Neural progenitor cell (in vitro differentiated cells): Measurements from ENCODE around the gene NDEL1. TPM values are rescaled to one million over a fixed set of nuclear protein-coding genes. Genes with fewer than 3 reads are reported as not detected.
A peak's percentile ranks its signal among the peaks of the same experiment; 100 is the strongest.

Experiments
- DNase-seq: peaks from one replicate; pipeline ENCODE4 v3.0.0-alpha.2; 2016; ENCODE audit warnings: low spot score
- H2AFZ ChIP-seq: fragments of 200-600 bp; sonication (generic); replicated peaks from 2 replicates; pipeline ENCODE4 v1.6.1; 2016; ENCODE audit warnings: antibody characterized with exemption
- H3F3A ChIP-seq: fragments of 200-600 bp; sonication (generic); 2 replicates; pipeline ENCODE4 v1.6.1; 2016; ENCODE audit warnings: antibody characterized with exemption, low read depth
- H3K27ac ChIP-seq: fragments of 200-600 bp; sonication (generic); 2 replicates; pipeline ENCODE4 v1.5.1; 2016; ENCODE audit warnings: mild to moderate bottlenecking
- H3K27me3 ChIP-seq: fragments of 200-600 bp; sonication (generic); 2 replicates; pipeline ENCODE4 v1.6.1; 2016; ENCODE audit warnings: mild to moderate bottlenecking, moderate library complexity
- H3K36me3 ChIP-seq: fragments of 200-600 bp; sonication (generic); 2 replicates; pipeline ENCODE4 v1.5.1; 2016
- H3K4me1 ChIP-seq: fragments of 200-600 bp; sonication (generic); 2 replicates; pipeline ENCODE4 v1.6.1; 2016; ENCODE audit warnings: mixed run types
- H3K4me2 ChIP-seq: fragments of 200-600 bp; sonication (generic); 2 replicates; pipeline ENCODE4 v1.6.1; 2016
- H3K4me3 ChIP-seq: fragments of 200-600 bp; sonication (generic); 2 replicates; pipeline ENCODE4 v1.5.1; 2016
- H3K79me2 ChIP-seq: fragments of 200-600 bp; sonication (generic); 2 replicates; pipeline ENCODE4 v1.6.1; 2016; ENCODE audit warnings: low read depth
- H3K9ac ChIP-seq: fragments of 200-600 bp; sonication (generic); 2 replicates; pipeline ENCODE4 v1.6.1; 2016
- H3K9me3 ChIP-seq: fragments of 200-600 bp; sonication (generic); 2 replicates; pipeline ENCODE4 v1.5.1; 2016; ENCODE audit warnings: low read depth
- H4K20me1 ChIP-seq: fragments of 200-600 bp; sonication (generic); 2 replicates; pipeline ENCODE4 v1.6.1; 2016; ENCODE audit warnings: low read depth
- H3K27ac Mint-ChIP-seq: 3 replicates; pipeline ENCODE4 v1.8.0; 2021; ENCODE audit warnings: mixed read lengths
- H3K27me3 Mint-ChIP-seq: 2 replicates; pipeline ENCODE4 v1.8.0; 2022; ENCODE audit warnings: low read depth, mild to moderate bottlenecking, inconsistent platforms, moderate library complexity, mixed read lengths; ENCODE audit not compliant: insufficient read depth
- H3K36me3 Mint-ChIP-seq: 3 replicates; pipeline ENCODE4 v1.8.0; 2021; ENCODE audit warnings: mixed read lengths
- H3K4me1 Mint-ChIP-seq: 3 replicates; pipeline ENCODE4 v1.8.0; 2021; ENCODE audit warnings: mixed read lengths
- H3K4me3 Mint-ChIP-seq: 3 replicates; pipeline ENCODE4 v1.8.0; 2021; ENCODE audit warnings: mild to moderate bottlenecking, moderate library complexity, mixed read lengths
- H3K9me3 Mint-ChIP-seq: 3 replicates; pipeline ENCODE4 v1.8.0; 2020; ENCODE audit warnings: mixed read lengths
- CTCF ChIP-seq: fragments of 200-600 bp; sonication (generic); IDR thresholded peaks from 2 replicates; pipeline ENCODE4 v1.5.1; 2017; ENCODE audit warnings: antibody characterized with exemption, mild to moderate bottlenecking
- EZH2 ChIP-seq: fragments of 200-600 bp; sonication (generic); IDR thresholded peaks from 2 replicates; pipeline ENCODE4 v1.6.1; 2017; ENCODE audit warnings: antibody characterized with exemption, mild to moderate bottlenecking, moderate library complexity
- EZH2phosphoT487 ChIP-seq: fragments of 200-600 bp; sonication (generic); IDR thresholded peaks from 2 replicates; pipeline ENCODE4 v1.6.1; 2017; ENCODE audit warnings: antibody characterized with exemption
- total RNA-seq: library from RNA; depleted of rRNA; stranded (reverse); fragments of >200 nt; gene quantifications from 2 replicates; pipeline ENCODE4 v1.2.3, GENCODE V29; 2015; ENCODE audit warnings: low replicate concordance

NDEL1 gene
- total RNA-seq, 1 donor from 2014 or later = 26.9 TPM

GRCh38 chr17:8489841-8490240 lies 54.2 kb downstream of the NDEL1 start:
- H3K36me3 ChIP-seq = peaks cover 16% of the 10 kb centered on the region
- DNase-seq = no peak

DNA sequence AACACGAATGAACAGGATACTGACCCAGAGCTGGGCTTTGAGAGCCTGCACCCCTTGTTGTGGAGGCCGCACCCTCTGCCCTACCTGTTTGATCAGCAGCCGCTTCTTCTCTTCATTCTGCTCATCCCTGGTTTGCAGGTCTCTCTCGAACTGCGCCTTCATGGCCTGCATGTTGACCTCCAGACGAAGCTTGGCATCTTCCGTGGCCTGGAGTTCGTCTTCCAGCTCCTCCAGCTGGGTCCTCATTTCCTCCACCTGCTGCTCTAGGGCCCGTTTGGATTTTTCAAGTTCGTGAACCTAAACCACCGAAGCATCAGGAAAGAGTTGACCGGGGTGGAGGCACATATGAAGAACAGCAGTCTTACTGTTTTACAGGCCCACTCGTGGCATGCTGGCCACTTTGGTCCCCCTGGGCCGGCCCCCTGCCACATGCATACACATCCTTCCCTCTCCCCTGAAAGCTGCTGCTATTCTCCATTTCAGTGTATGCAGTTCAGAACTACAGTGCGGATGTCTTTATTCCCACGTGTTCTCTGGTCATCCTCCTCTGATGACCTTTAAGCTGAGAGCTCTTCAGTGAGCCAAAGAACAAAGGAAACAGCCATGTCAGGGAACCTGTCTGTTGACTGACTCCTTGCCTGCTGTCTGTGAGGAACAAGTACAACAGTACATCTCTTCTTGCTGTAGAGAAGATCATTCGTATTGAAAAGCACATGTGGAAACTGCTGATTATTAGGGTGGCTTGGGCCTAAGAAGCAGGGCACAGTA lies 54.8 kb downstream of the NDEL1 start:
- Histone ChIP-seq H3K79me2 (no peaks in the 10 kb centered on the region), H3K4me3 (no peak overlapping the region), H3K9me3 (no peaks in the 10 kb centered on the region), H4K20me1 (no peaks in the 10 kb centered on the region), H3F3A (no peaks in the 10 kb centered on the region), H3K36me3 (peaks cover 13% of the 10 kb centered on the region), H3K4me2 (no peak overlapping the region), H3K27me3 (no peaks in the 10 kb centered on the region), H3K9ac (no peak overlapping the region), H3K27ac (no peak overlapping the region), H3K4me1 (no peaks in the 10 kb centered on the region), H2AFZ (no peak overlapping the region)
- peaks cover 6% of the 10 kb centered on the region for H3K27me3 Mint-ChIP-seq
- no peak for DNase-seq
- no peaks in the 10 kb centered on the region for H3K9me3 Mint-ChIP-seq
- H3K4me3 Mint-ChIP-seq = no peak overlapping the region
- no peaks in the 10 kb centered on the region for H3K4me1 Mint-ChIP-seq
- H3K36me3 Mint-ChIP-seq = peaks cover 63% of the 10 kb centered on the region
- no peak overlapping the region for H3K27ac Mint-ChIP-seq
- no peak for TF ChIP-seq EZH2
- TF ChIP-seq CTCF = no peak
- TF ChIP-seq EZH2phosphoT487 = no peak

More at GRCh38 chr17:8489841-8490240, 54.2 kb downstream of the NDEL1 start:
- peaks cover 6% of the 10 kb centered on the region for H3K27me3 Mint-ChIP-seq
- Histone ChIP-seq H3K4me1 (no peaks in the 10 kb centered on the region), H3K27me3 (no peaks in the 10 kb centered on the region), H3F3A (no peaks in the 10 kb centered on the region), H3K9ac (no peak overlapping the region), H2AFZ (no peak overlapping the region), H4K20me1 (no peaks in the 10 kb centered on the region), H3K4me2 (no peak overlapping the region), H3K4me3 (no peak overlapping the region), H3K9me3 (no peaks in the 10 kb centered on the region), H3K27ac (no peak overlapping the region), H3K79me2 (no peaks in the 10 kb centered on the region)
- peaks cover 3% of the 10 kb centered on the region for H3K9me3 Mint-ChIP-seq
- TF ChIP-seq CTCF (no peak), EZH2 (no peak), EZH2phosphoT487 (no peak)
- H3K27ac Mint-ChIP-seq = no peak overlapping the region
- no peaks in the 10 kb centered on the region for H3K4me1 Mint-ChIP-seq
- peaks cover 69% of the 10 kb centered on the region for H3K36me3 Mint-ChIP-seq
- H3K4me3 Mint-ChIP-seq = no peak overlapping the region

DNA sequence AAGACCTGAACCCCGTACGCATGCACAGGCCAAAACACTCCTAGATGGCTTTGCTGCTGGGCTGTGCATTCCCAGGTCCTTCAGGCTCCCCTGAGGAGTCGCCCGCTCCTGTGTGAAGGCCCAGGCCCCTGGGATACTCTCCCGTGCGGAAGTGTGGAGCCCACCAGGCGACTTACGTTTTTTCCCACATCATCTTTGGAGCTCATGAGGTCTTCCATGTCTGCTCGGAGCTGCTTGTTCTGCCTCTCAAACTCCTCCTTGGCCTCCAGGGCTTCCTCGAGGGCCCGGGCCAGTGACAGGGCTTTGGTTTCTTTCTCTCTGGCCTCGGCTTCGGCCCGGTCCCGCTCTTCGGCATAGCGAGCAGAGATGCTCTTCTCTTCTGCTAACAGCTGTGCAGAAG lies 56.4 kb downstream of the NDEL1 start:
- H3K36me3 Mint-ChIP-seq = peaks cover 53% of the 10 kb centered on the region
- peak overlapping the region; percentile 37 for H3K27ac ChIP-seq
- no peak overlapping the region for H3K27ac Mint-ChIP-seq
- H3F3A ChIP-seq = no peaks in the 10 kb centered on the region
- peaks cover 7% of the 10 kb centered on the region for H3K36me3 ChIP-seq
- no peak for TF ChIP-seq CTCF
- no peak for TF ChIP-seq EZH2phosphoT487
- no peak overlapping the region for H3K4me2 ChIP-seq
- peaks cover 6% of the 10 kb centered on the region for H3K27me3 Mint-ChIP-seq
- H3K79me2 ChIP-seq = no peaks in the 10 kb centered on the region
- no peak overlapping the region for H2AFZ ChIP-seq
- no peak overlapping the region for H3K9ac ChIP-seq
- DNase-seq = no peak
- H3K4me3 ChIP-seq = no peak overlapping the region
- H3K9me3 Mint-ChIP-seq = no peaks in the 10 kb centered on the region
- no peaks in the 10 kb centered on the region for H3K4me1 Mint-ChIP-seq
- H3K4me1 ChIP-seq = no peaks in the 10 kb centered on the region
- H3K9me3 ChIP-seq = no peaks in the 10 kb centered on the region
- H4K20me1 ChIP-seq = no peaks in the 10 kb centered on the region
- H3K4me3 Mint-ChIP-seq = no peak overlapping the region
- H3K27me3 ChIP-seq = no peaks in the 10 kb centered on the region
